Posterior vena cava (tissue), 2 donors: ENCODE results near the gene EMX2. TPM values are rescaled to one million over a fixed set of nuclear protein-coding genes. Genes with fewer than 3 reads are reported as not detected.

Experiments
- DNase-seq: peaks from one replicate; pipeline ENCODE4 v3.0.0-alpha.2; 2020; ENCODE audit warnings: low spot score
- intact Hi-C, 2 donors: fragments of 100-400 bp; cut with DNase I; formaldehyde crosslinking; loops; one replicate each; pipeline versions ENCODE4 v1.14.1 to v1.14.2; 2022 to 2023
- total RNA-seq, 2 donors: library from RNA; stranded (reverse); fragmentation: NEBNext Ultra II Directional; extraction: Animal tissue kit (Norgen Biotek cat#: 25700); gene quantifications; one replicate each; pipeline ENCODE4 v1.2.1, GENCODE V29; 2021
- donor health status: DM: yes; HTN: yes; CAD: no.
- donor health status: DM: yes; HTN: yes; CAD: no.

Gene EMX2
- total RNA-seq, 2 donors from 2014 or later: 2.5 to 3.6 TPM

DNA sequence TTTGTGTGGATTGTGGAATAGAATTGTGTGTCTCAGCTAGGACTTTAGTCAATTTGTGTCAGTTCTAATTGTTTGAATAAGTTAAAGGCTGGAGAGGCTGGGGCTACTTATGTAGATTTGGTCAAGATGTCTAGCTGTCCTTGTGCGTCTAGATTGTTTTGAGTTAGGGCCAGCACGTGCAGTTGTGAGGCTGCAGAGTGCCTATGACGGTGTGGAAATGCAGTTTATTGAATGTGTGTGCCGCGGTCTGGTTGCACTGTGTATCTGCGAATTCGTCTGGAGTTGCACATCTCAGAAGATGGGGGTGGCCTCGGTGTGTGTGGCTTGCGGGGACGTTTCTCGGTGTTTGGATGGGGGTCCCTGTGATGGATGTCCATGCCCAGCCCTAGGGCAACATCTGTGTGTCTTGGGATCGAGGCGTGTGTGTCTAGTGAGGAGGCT, 10.2 kb downstream of the EMX2 start:
- DNase-seq: peak; percentile 61
- intact Hi-C loops: no loop called here

DNA sequence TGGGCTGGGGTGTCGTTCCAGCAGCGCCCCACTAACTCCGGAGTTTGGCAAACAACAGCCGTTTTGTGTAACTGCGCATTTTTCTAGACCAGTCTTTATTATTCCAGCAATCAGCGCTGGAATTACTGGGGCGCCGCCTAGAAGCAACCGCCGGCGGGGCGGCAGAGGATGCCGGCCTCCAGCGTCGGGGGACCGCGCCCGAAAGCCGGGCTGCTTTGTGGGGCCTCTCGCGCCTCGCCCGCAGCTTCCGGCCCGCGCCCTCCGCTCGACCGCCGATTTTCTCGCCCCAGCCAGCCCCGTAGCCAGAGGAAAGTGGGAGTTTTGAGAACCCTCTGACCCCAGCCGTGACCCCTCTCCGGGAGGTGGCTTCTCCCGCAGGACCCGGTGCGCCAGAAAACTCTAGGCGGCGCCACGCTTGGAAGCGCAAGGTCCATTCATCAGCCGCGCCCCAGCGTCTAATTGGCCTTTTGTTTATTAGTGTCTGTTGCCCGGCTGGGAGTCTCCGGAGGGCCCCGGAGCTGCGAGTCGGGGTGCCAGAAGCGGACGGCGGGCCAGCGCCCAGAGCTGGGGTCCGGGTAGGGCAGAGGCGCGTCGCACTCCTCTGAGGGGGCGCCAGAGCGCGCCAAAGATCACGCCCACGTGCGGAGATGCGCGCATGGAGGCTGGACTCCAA, 10.7 kb downstream of the EMX2 start:
- peak; percentile 75 for DNase-seq
- intact Hi-C loops: no loop called here

DNA sequence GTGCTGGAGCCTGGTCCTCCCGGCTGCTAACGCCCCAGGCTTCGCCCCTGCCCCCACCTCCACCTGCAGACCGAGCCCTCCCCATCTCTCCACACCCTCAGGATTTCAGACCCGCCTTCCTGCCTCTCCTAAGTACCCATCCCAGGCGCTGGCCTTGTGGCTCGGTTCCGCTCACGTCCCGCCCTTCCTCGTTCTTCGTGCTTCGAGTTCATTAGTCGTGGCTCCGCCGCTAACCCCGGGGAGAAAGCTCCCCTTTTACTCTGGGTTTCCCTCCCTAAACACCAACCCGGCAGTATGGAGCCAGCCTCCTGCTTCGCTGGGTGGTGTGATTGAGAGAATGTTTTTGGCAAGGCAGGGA, 11.2 kb downstream of the EMX2 start:
- intact Hi-C loops: no loop called here
- DNase-seq: peak; percentile 65

DNA sequence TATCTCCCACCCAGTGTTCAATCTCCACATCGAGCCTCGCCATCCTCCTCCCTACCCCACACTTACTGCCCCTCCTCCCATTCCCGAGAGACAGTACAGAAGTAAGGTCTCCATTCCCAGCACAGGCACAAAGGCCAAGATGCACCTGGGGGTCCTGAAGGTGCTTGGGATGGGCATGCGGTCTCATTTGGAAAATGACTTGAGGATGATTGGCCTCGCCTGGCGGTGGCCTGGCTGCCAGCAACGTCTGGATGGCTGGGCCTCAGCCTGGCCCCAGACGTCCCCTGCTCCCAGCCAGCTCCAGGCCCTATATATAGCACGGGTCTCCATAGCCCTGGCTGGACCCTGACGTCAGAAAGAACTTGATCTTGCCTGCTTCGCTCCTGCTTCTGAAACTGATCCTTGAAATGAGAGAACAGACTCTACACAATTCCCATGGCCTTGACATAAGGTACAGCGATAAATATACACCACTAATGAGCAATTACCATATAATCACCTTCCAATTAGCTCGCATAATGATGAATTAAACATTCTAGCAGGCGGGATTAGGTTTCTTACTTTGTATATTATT, 11.8 kb downstream of the EMX2 start:
- intact Hi-C loops: no loop called here
- peak; percentile 71 for DNase-seq

DNA sequence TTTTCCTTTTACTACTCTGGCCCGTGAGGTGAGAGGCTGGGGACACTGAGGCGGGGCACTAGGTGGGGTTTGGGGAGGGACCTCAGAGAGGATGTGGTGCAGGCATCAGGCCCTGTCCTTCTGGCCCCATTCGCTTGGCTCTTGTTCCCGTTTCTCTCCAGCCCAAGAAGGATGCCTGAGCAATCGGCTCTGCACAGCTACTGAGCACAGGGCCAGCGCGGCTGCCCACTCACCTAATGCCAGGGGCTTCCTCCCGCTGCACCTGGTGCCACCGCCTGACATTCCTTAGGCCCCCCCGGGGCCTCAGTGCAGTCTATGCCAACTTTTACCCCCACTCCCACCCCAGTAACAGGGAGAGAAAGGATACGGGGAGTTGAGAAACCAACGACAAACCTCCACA, 12.5 kb downstream of the EMX2 start:
- DNase-seq: peak; percentile 60
- intact Hi-C loops: loop anchor here in 1 of 2 donors (5.0 kb wide), 1 partner anchor 122 kb away; no protein-coding TSS in a partner anchor

DNA sequence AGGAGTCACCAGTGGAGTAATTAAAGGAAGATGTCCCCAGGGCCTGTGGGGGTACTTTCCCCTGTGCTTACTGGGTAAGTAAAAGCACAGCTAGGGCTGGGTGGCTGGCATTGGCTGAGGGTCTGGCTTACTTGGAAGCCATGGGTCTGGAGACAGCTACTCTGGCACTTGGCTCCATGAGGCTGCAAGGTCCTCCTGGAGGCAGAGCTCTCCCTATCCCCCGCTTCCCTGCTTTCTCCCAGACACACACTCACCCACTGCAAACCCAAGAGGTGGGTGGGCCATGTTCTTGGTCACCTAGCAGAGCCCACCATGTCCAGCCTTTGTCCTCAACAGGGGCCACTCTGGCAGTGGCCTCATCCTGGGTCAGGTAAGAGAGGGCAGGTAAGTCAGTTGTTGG, 13.3 kb downstream of the EMX2 start:
- DNase-seq: peak; percentile 66
- intact Hi-C loops: loop anchor here in 1 of 2 donors (5.0 kb wide), 1 partner anchor 121 kb away; no protein-coding TSS in a partner anchor

DNA sequence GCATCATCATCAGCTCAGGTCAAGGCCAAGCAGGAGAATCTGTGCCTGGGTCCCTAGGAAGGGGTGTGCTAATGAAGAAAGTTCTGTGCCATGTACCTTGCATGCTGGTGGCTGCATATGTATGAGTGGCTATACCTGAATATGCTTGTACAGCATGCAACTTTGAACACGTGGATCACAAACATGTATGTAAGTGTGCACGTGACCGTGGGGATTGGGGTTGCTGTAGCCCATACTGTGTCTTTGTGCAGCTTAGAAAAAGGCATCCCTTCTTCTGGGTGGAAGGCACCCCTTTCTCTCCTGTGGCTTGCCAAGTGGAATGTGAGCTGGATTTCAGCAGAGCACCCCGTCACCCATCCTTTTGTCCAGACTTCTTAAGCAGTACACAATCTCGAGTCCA, 13.8 kb downstream of the EMX2 start:
- DNase-seq: peak; percentile 56
- intact Hi-C loops: loop anchor here in 1 of 2 donors (5.0 kb wide), 1 partner anchor 121 kb away; no protein-coding TSS in a partner anchor

DNA sequence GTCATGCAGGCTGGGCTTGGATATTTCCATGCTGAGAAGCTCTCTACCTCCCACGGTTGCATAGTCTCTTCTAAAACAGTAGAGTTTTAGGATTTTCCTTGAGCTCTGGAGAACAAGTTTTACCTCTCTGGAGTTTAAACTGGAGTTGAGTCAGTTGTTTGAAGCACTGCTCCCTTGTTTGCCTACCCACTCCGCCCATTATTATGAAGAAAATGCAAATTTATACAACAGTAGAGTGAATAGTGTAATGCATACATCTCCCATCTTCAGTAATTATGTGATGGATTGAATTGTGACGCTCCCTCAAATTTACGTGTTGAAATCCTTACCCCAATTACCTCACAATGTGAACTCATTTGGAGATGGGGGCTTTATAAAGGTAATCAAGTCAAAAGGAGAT, 17.2 kb downstream of the EMX2 start:
- intact Hi-C loops: loop anchor here in 1 of 2 donors (5.0 kb wide), 1 partner anchor 118 kb away; no protein-coding TSS in a partner anchor

DNA sequence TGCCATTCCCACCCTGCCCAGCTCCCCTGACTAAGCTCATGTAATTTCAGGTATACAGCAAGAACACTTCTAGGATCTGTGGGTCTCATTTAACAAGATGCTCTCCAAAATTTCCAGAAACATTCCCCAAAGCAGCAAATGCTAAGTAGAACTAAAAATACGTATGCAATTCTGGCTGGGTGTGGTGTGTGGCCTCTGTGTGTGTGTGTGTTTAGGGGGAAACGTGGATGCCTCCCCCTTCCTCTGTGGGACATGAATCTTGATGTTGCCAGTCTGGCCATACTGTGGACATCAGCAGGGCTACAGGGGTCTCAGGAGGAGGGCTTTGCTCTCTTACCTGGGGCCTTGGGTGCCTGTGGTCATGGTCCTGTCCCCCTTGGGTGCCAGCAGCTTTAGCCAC, 18.4 kb downstream of the EMX2 start:
- intact Hi-C loops: no loop called here
- no peak for DNase-seq

More for the DNA sequence above, 17.2 kb downstream of the EMX2 start:
- no peak for DNase-seq

DNA sequence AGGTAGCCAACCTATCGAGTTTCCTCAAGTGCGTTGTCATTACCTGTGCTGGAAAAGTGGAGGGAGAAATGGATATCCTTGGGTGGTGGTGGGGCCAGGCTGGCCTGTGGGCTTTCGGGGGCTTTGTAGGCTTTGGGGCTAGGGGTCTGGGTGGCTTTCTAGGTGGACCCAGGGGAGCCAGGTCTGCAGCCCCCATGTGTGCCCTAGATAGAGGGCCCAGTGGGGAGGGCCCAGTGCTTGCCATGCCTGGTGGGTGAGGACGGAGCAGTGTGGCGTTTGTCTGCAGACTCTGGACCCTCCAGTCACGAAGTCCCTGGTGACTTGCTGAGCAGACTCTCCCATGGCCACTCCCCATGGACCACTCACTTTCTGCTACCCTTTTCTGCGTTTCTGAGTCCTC, 19.7 kb downstream of the EMX2 start:
- intact Hi-C loops: no loop called here
- DNase-seq: no peak

DNA sequence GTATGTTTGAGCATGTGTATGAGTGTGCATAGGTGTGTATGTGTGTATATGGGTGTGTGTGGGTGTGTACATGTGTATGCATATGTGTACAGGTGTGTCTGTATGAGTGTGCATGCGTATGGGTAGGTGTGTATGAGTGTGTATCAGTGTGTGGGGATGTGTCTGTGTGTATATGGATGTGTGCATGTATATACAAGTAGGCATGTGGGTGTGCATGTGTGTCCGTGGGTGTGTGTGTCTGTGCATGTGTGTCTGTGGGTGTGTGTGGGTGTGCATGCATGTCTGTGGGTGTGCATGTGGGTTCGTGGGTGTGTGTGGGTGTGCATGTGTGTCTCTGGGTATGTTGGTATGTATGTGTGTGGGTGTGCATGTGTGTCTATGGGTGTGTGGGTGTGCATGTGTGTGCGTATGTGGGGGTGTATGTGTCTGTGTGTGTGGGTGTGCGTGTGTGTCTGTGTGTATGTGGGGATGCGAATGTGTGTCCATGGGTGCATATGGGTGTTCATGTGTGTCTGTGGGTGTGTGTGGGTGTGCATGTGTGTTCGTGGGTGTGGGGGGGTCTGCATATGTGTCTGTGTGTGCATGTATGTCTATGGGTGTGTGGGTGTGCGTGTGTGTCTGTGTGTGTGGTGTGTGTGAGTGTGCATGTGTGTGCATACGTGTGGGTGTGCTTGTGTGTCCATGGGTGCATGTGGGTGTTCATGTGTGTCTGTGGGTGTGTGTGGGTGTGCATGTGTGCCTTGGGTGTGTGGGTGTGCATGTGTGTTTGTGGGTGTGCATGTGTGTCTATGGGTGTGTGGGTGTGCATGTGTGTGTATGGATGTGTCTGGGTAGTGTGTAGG, 20.6 kb downstream of the EMX2 start:
- intact Hi-C loops: no loop called here
- DNase-seq: no peak

DNA sequence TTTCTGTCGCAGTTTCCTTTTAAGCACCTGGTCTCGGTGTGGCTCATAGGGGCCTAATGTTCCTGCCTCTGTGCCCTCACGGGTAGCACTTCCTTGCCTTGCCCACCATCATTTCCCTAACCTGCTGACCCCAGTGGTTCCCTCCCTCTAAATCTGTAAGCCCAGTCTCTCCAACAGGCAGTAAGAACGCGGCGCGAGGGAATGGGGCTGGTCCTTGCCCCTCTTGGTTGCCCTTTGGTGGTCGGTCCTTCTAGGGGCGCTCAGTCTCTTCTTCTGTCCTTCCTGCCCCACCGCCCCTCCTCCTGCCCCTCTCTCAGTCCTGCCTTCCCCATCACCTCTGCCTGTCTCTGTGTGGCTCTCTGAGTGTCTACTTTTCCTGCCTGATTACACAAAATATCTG, 21.2 kb downstream of the EMX2 start:
- intact Hi-C loops: no loop called here
- no peak for DNase-seq

DNA sequence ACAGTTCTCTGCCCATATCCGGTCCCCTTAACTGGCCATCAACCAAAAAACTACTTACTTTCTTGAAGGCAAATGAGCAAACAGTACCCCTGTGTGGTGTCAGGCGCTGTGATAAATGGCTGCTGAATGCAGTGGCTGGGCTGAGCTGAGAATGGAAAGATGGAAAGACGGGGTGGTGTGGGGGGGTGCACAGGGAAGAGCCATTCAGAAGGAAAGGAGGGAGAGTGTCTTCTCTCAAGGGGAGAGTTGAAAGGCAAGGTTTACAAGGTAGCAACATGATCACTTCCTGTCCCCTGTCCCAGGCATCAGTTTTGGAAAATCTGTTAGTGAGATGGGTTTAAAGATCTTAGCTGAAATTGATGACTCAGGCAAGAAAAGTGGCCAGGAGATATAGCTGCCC, 22.5 kb downstream of the EMX2 start:
- DNase-seq: no peak
- intact Hi-C loops: no loop called here

DNA sequence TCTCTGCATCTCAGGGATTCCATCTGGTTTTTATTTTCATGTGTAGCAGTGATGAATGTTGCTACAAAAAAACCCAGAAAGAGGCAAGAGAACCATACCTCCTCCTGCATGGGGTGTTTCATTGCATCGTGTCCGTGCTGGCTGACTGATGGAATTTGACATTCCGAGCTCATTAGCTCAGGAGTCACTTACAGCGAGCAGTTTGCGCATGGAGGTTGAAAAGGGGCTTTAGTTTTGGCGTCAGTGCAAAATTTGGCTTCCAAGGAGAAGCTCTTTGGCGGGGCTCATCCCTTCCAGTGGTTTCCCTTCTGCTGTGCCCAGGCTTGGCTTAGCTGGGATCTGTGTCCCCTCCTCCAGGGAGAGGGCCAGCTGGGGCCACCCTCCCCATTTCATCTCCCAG, 25.8 kb downstream of the EMX2 start:
- intact Hi-C loops: no loop called here
- no peak for DNase-seq

DNA sequence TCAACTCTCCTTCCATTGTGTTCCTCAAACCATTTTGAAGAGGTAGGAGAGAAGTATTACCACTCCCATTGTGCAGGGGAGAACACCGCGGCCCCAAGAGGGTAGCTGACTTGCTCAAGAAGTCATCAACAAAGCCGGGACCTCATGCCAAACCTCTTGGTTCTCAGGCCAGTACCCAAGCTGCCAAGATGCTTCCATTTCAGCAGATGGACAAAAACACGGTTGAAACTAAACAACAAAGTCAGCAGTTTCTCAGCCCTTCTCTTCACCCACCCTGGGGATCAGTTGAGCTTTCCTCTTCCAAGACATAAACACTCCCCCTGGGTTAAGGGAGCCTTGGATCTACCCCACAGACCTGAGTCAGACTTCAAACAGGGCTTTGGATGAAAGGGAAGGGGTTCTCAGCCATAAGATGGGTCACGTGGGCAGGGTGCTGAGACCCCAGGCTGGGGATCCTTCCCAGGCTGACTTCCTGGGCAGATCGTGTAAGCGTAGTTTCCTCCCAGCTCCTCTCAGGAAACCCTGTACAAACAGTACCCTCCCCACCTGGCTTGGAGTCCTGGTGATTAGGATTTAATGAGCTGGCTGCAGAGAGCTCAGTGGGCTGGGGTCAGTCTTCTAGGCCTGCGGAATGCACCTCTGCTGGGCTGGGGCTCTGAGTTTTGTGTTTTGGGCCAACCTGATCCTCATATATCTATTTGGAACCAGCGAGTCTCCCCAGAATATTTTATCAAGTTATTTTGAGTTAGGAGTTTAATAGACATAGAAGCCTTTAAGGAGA, 27.3 kb downstream of the EMX2 start:
- no peak for DNase-seq
- intact Hi-C loops: no loop called here

DNA sequence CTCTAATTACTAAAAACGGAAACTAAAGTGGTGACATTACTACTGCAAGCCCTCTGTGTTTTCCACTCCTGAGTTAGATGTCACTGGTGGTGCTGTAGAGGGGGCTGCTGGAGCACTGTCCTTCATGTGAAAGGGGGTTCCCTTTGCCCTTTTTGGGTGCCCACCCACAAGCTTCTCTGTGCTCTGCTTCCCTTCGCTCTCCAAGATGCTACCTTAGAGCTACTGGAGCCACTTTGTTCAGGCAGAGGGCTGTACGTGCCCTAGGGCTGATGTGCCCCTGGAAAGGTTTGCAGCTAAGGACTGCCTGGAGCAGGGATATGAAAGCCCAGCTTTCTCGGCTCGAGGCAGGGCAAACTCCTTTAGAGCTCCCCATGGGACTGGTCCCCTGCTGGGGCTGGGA, 28.3 kb downstream of the EMX2 start:
- no peak for DNase-seq
- intact Hi-C loops: no loop called here

DNA sequence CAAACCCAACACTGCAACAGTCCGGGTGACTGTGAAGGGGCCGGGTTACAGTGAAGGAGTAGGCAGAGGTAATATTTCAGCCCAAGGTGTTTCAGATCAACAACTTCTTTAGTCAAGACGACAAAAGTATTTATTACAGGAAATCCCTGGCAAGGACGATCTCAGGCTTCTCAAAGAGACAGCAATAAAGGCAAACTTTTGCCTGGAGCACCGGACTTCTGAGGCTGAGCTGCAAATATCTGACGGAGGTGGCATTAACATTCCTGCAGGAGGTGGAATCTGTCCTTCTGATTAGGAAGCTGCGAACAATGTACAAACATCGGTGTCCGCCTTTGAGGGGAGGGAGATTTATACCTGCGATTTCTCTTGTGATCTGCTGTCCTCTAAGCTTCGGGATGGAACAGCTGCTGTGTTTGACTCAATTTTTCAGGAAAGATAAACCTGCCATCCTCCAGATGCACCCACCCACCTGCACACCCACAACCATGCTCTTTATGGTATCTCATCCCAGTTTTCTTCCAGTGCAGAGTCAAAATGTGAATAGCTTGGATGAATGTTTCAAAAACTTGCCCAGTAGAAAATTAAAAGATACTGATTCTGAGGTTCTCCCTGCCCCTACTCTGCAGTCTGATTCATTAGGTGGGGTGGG, 32.1 kb downstream of the EMX2 start:
- intact Hi-C loops: no loop called here
- no peak for DNase-seq

DNA sequence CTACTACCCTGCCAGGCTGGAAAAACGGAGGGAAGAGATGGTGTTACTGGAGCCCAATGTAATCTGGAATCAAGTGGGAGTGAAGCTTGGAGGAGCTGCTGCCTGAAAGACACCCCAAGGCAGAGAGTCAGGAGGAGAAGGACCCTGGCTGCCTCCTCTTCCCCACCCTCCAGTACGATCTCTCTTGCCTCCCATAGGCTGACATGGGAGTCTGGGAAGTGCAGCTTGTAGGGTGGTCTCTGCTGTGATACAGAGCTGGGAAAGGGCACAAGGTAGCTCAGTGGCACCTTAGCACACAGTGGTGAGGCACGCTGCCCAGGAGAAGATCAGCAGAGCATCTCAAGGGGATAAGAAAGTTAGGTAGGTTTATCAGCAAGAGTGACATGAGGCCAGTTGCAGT, 35.9 kb downstream of the EMX2 start:
- no peak for DNase-seq
- intact Hi-C loops: no loop called here

DNA sequence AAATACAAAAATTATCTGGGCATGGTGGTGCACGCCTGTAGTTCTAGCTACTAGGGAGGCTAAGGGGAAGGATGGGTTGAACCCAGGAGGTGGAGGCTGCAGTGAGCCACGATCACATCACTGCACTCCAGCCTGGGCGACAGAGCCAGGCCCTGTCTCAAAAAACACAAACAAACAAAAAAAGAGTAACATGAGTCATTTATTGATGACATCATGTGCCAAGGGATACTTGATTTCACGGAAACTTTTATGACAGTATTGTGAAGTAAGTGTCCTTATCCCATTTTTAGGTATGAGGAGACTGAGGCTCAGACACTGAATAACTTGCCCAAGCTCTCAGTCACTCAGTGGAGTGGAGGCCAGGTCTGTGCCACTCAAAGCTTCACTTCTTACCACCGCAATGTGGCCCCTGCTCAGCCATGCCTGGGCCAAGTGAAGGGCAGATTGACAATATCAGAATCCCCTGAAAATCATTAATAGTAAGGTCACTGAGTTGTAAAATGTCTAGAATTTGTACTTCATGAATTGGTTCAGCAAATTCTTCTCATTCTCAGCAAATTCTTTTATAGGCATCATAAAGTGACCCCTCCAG, 36.5 kb downstream of the EMX2 start:
- DNase-seq: no peak
- intact Hi-C loops: no loop called here
